ENCODE data around the gene SORCS2.

SORCS2 gene

DNA sequence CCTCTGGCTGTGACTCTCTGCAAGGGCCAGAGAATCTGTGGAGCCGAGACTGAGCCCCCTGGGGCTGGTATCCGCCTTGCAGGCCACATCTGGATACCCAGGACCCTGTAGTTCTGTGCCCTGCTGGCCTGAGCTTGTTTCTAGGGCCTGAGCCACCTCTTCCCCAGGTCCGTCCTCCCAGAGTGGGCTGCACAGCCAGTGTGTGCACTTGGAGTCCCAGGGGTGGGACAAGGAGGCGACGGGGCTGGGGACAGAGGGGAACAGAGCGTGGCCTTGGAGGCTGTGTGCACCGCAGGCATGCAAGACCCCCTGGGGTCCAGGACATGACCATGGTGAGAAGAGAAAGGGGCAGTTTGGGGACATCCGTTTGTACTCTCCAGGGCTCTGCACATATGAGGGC is 105.5 kb downstream of the SORCS2 start:
- no peak overlapping the region for H3K27ac ChIP-seq
- TF ChIP-seq, protein P1, sequence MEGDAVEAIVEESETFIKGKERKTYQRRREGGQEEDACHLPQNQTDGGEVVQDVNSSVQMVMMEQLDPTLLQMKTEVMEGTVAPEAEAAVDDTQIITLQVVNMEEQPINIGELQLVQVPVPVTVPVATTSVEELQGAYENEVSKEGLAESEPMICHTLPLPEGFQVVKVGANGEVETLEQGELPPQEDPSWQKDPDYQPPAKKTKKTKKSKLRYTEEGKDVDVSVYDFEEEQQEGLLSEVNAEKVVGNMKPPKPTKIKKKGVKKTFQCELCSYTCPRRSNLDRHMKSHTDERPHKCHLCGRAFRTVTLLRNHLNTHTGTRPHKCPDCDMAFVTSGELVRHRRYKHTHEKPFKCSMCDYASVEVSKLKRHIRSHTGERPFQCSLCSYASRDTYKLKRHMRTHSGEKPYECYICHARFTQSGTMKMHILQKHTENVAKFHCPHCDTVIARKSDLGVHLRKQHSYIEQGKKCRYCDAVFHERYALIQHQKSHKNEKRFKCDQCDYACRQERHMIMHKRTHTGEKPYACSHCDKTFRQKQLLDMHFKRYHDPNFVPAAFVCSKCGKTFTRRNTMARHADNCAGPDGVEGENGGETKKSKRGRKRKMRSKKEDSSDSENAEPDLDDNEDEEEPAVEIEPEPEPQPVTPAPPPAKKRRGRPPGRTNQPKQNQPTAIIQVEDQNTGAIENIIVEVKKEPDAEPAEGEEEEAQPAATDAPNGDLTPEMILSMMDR (conservative IDR thresholded peaks at IDR 0.05; ENCODE audit: low read depth) = no peak
- ChIA-PET CTCF (interaction anchor here (1.0 kb wide), 1 partner anchor 106 kb away, joined by 12 read pairs; the partner anchor contains the start of gene SORCS2), POLR2A (ENCODE audit: low non-redundant PET) (no interaction called here)
- no peak for DNase-seq (ENCODE audit: low spot score)

DNA sequence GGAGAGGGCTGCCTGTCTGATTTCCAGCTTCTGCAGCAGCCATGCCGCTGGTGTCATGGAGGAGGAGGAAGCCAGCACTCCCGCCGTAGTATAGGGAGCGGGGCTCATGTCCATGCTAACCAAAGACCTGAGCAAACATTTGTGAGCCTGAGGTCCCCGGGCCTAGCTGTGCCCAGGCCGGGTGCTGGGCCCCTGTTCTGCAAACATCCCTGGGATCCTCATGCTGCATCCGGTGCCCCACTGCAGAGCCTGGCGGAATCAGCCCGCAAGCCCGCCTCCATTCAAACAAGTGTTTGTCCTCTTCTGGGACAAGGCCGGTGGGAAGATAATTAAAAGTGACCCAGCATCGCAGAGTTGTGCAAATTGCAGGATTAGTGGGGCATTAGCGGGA is 106.3 kb downstream of the SORCS2 start:
- ChIA-PET CTCF (interaction anchor here (0.6 kb wide), 1 partner anchor 376 kb away, joined by 3 read pairs; no protein-coding TSS in a partner anchor), POLR2A (ENCODE audit: low non-redundant PET) (no interaction called here)
- TF ChIP-seq, protein P1 (conservative IDR thresholded peaks at IDR 0.05; ENCODE audit: low read depth) = no peak
- no peak for DNase-seq (ENCODE audit: low spot score)
- no peak overlapping the region for H3K27ac ChIP-seq

DNA sequence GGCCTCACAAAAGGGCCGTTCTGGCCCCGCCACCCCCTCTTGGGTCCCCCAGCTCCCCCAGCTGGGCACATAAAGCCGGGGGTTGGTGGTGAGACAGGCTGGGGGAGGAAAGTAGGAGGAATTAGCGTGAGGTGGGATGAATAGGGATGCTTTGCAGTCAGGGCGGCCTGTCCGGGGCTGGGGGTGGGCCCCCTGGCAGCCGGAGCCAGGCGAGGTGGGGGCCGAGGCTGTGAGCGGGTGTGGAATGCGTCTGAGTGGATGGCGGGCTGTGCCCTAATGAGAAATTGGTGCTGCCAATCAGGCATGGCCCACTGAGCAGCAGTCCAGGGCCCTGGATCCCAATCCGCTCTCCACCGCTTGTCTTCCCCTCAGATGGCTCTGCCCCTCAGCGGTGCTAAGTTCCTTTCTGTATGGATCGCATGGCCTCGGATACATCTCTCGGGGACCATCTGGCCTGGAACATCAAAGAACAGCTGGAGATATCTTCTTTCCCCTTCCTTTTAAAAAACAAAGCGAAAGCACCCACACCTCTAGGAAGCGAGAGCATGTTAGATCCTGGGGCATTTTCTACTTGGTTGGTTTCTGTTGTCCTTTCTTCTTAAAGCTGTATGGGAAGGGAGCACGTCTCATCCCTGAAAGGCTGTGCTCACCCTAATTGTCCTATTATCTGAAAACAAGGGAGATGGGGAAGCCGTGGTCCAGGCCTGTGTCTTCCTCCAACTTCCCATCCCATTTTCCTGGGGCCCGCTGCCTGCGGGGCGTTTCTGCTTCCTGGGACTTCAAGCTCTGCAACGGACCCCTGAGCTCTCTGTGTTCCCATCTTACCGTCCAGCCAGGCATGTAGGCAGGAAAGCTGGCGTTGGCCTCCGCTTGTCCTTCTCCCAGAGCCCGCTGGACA is 106.9 kb downstream of the SORCS2 start:
- ChIA-PET CTCF (interaction anchor here (0.6 kb wide), 1 partner anchor 375 kb away, joined by 3 read pairs; no protein-coding TSS in a partner anchor), POLR2A (ENCODE audit: low non-redundant PET) (no interaction called here)
- H3K27ac ChIP-seq = no peak overlapping the region
- TF ChIP-seq, protein P1 (conservative IDR thresholded peaks at IDR 0.05; ENCODE audit: low read depth) = no peak
- no peak for DNase-seq (ENCODE audit: low spot score)

DNA sequence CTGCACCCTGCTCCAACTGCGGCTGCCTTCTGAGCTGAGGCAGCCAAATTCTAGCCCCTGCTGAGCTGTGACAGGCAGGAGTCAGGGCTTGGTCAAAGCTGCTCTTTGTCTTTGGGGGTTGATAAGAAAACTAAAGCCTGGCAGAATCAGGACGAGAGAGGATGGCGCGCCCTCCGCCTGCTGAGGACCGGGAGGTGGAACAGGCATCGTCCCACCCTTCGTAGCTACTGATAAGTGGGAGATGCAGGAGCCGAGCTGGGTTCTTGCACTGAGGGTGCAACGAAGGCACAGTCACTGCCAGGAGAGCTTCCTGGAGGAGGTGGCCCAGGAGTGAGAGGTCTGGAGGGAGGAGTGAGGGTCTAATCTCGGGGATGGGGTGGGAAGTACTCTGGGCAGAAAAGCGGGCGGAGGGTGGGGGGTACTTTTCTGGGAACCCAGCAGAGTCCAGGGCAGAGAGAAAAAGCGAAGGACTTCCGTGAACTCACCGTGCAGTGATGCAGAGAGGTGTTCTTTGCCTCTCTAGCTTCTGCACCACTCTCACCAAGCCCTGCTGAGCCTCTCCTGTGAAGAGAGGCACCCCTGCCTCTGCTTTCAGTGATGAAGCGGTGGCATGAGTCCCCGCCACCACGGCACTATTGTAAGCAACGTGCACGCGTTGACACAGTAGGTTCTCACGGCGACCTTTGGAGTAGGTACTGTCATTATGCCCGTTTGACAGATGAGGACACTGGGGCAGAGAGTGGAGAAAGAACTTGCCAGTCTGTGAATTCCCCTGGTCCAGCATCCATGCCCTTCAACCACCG is 107.8 kb downstream of the SORCS2 start:
- ChIA-PET POLR2A (ENCODE audit: low non-redundant PET) (no interaction called here), CTCF (no interaction called here)
- TF ChIP-seq, protein P1 (conservative IDR thresholded peaks at IDR 0.05; ENCODE audit: low read depth) = no peak
- no peak for DNase-seq (ENCODE audit: low spot score)
- no peak overlapping the region for H3K27ac ChIP-seq

DNA sequence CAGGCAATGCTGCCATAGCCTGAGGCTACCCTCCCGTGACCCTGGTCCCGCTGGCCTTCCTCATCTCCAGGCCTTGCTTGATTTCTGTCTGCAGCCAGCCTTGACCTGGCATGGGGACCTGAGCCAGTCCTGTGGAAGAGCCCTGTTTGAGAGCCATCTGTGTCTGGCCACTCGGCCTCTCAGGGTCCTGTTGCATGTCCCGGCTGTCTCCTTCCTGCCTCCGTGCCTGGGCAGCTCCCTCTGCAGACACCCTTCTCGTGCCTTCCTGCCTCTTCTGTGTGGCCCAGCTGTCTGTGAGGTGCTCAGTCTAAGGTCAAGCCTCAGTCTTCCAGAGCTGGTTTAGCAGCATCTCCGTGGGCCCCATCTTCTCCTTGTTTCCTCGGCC is 108.4 kb downstream of the SORCS2 start:
- TF ChIP-seq, protein P1 (conservative IDR thresholded peaks at IDR 0.05; ENCODE audit: low read depth) = no peak
- no peak overlapping the region for H3K27ac ChIP-seq
- CTCF ChIA-PET = no interaction called here
- POLR2A ChIA-PET (ENCODE audit: low non-redundant PET) = no interaction called here
- DNase-seq (ENCODE audit: low spot score) = no peak

DNA sequence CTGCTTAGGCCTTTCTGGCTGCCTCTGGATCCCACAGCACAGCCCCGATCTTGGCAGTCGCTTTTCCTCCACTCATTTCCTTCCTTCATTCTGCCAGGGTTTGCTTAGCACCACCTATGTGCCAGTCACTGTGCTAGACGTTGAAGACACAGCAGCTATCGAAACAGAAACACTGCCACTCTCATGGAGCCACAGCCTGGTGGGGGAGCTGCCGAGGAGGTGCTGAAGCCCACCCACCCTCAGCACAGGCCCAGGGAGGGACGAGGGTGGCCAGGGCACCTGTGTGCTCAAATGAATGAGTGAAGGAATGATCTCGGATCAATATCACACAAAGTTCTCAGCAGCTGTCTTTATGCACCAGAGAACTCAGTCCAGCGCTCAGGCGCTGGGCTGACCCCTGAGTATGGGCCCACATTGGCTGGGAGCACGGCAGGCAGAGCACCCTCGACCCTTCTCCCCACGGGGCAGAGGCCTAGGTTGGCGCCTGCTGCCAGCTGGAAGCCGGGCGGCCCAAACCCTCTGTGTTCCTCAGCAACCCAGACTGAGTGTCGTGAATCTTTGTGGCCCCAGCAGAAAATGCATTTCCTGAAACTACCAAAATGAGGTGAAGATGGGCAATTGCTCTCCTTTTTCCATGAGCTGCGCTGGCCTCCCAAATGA is 108.9 kb downstream of the SORCS2 start:
- POLR2A ChIA-PET (ENCODE audit: low non-redundant PET) = no interaction called here
- TF ChIP-seq, protein P1 (conservative IDR thresholded peaks at IDR 0.05; ENCODE audit: low read depth) = no peak
- no peak overlapping the region for H3K27ac ChIP-seq
- no peak for DNase-seq (ENCODE audit: low spot score)
- CTCF ChIA-PET = interaction anchor here (0.8 kb wide), 1 partner anchor 199 kb away, joined by 5 read pairs; no protein-coding TSS in a partner anchor

All from RWPE1 (cell line).